ENCODE results near the gene MAP3K13.

GRCh38 chr3:185397676-185398075 is 34.7 kb downstream of the MAP3K13 start:
- TF ChIP-seq CTCF (IDR thresholded peaks at IDR 0.05; ENCODE audit: borderline replicate concordance, extremely low read depth, low read length, poor library complexity, severe bottlenecking) (no peak), EZH2 (IDR thresholded peaks at IDR 0.05; ENCODE audit: borderline replicate concordance, low read depth, low read length, severe bottlenecking) (no peak)

Measured in DND-41 (cell line).